Esophagus mucosa (tissue), 1 donor: ENCODE measurements around the gene CERT1. TPM values are rescaled to one million over a fixed set of nuclear protein-coding genes. Genes with fewer than 3 reads are reported as not detected.
A peak's percentile ranks its signal among the peaks of the same experiment; 100 is the strongest.
"Not testable (repeated sequence)": the region's sequence is repeated elsewhere in the genome, so short reads cannot be mapped to it uniquely, and the experiment has no call there.

Experiments used
- ATAC-seq: fragments of 200-7000 bp; cut with Tn5 transposase; one replicate; pipeline ENCODE4 v1.9.1; 2020
- total RNA-seq: library from RNA; stranded (reverse); gene quantifications from one replicate; pipeline ENCODE4 v1.2.4, GENCODE V29; 2023
- donor health status: DM: yes; HTN: yes; CAD: no.

The CERT1 gene
- total RNA-seq, result 27.6 TPM

- ATAC-seq, result peak; percentile 99
Observed at GRCh38 chr5:75511435-75512382, at the start of gene CERT1, which contains the start of gene POLK. Gene CERT1 (minus strand): TSS chr5:75511629. CDS start chr5:75511207, 422 bp downstream. Gene POLK (plus strand): TSS chr5:75511891.

- not testable (repeated sequence) for ATAC-seq
Observed at GRCh38 chr5:75560655-75561054, 49.2 kb upstream of the CERT1 start.

- peak; percentile 38 for ATAC-seq
Observed at GRCh38 chr5:75558981-75559632, 47.7 kb upstream of the CERT1 start.

- no peak for ATAC-seq
Observed at GRCh38 chr5:75558221-75558620, 46.8 kb upstream of the CERT1 start.

GRCh38 chr5:75553358-75553757, 41.9 kb upstream of the CERT1 start:
- no peak for ATAC-seq

- no peak for ATAC-seq
Observed at GRCh38 chr5:75552764-75553163, 41.3 kb upstream of the CERT1 start.

GRCh38 chr5:75551471-75551870, 40.0 kb upstream of the CERT1 start:
- ATAC-seq, result no peak

GRCh38 chr5:75550597-75550996, 39.2 kb upstream of the CERT1 start:
- no peak for ATAC-seq

- no peak for ATAC-seq
Observed at GRCh38 chr5:75547812-75548211, 36.4 kb upstream of the CERT1 start.

GRCh38 chr5:75546830-75547229, 35.4 kb upstream of the CERT1 start:
- ATAC-seq, result no peak

- ATAC-seq, result no peak
Observed at GRCh38 chr5:75545131-75545530, 33.7 kb upstream of the CERT1 start.

- ATAC-seq, result no peak
Observed at GRCh38 chr5:75538211-75538610, 26.8 kb upstream of the CERT1 start.

GRCh38 chr5:75536694-75537360, 25.4 kb upstream of the CERT1 start:
- no peak for ATAC-seq

- no peak for ATAC-seq
Observed at GRCh38 chr5:75536147-75536546, 24.7 kb upstream of the CERT1 start.

GRCh38 chr5:75534734-75535133, 23.3 kb upstream of the CERT1 start:
- no peak for ATAC-seq

GRCh38 chr5:75533716-75534115, 22.3 kb upstream of the CERT1 start:
- ATAC-seq, result not testable (repeated sequence)

- ATAC-seq, result no peak
Observed at GRCh38 chr5:75532190-75532589, 20.8 kb upstream of the CERT1 start.

GRCh38 chr5:75529185-75529584, 17.8 kb upstream of the CERT1 start:
- ATAC-seq, result no peak

- ATAC-seq, result no peak
Observed at GRCh38 chr5:75526070-75526469, 14.6 kb upstream of the CERT1 start.

- ATAC-seq, result no peak
Observed at GRCh38 chr5:75525344-75525743, 13.9 kb upstream of the CERT1 start.

GRCh38 chr5:75524591-75524990, 13.2 kb upstream of the CERT1 start:
- ATAC-seq, result no peak

GRCh38 chr5:75524071-75524470, 12.6 kb upstream of the CERT1 start:
- ATAC-seq, result peak; percentile 23

- no peak for ATAC-seq
Observed at GRCh38 chr5:75523275-75523674, 11.8 kb upstream of the CERT1 start.
